PC-9 (cell line): ENCODE results near the gene PGK1. TPM values are rescaled to one million over a fixed set of nuclear protein-coding genes. Genes with fewer than 3 reads are reported as not detected.
"Not testable (repeated sequence)": the region's sequence is repeated elsewhere in the genome, so short reads cannot be mapped to it uniquely, and the experiment has no call there.

ENCODE experiments used
- BruUV-seq: library from RNA; stranded (reverse); fragments of 400-500 nt; replicated peaks from 2 replicates; lab custom pipeline; 2021; lab: Mats Ljungman, UMichigan
- CTCF ChIA-PET: fragments of 300-600 bp; sonication (Branson Sonifier 250); formaldehyde crosslinking; loops from one replicate; lab custom pipeline; 2022; ENCODE audit warnings: antibody characterized with exemption; lab: Charles Lee
- POLR2A ChIA-PET: fragments of 300-600 bp; sonication (Branson Sonifier 250); formaldehyde crosslinking; loops from one replicate; lab custom pipeline; 2022; ENCODE audit warnings: antibody characterized with exemption; ENCODE audit not compliant: unreplicated experiment; lab: Charles Lee
- DNase-seq, 2 experiments: peaks; one replicate each; pipeline versions ENCODE4 v3.0.0 to v3.0.0-alpha.2; 2015 to 2022; ENCODE audit warnings: mixed read lengths in 1 of 2
- H2AFZ ChIP-seq: fragments of 200-600 bp; sonication (generic); 2 replicates; pipeline ENCODE4 v1.8.1; 2017; ENCODE audit warnings: antibody characterized with exemption
- H3F3A ChIP-seq: fragments of 200-600 bp; sonication (generic); 2 replicates; pipeline ENCODE4 v1.8.1; 2017; ENCODE audit warnings: antibody characterized with exemption, mild to moderate bottlenecking, low read depth; ENCODE audit not compliant: insufficient read depth
- H3K27ac ChIP-seq: fragments of 200-600 bp; sonication (generic); 2 replicates; pipeline ENCODE4 v1.6.1; 2016; ENCODE audit warnings: mixed run types
- H3K27me3 ChIP-seq: fragments of 200-600 bp; sonication (generic); 2 replicates; pipeline ENCODE4 v1.6.1; 2016; ENCODE audit warnings: low read depth, mixed run types; ENCODE audit not compliant: insufficient read depth
- H3K36me3 ChIP-seq: fragments of 200-600 bp; sonication (generic); 2 replicates; pipeline ENCODE4 v1.6.1; 2016; ENCODE audit warnings: low read depth, mixed run types
- H3K4me1 ChIP-seq: fragments of 200-600 bp; sonication (generic); replicated peaks from 2 replicates; pipeline ENCODE4 v1.6.1; 2016; ENCODE audit warnings: mixed run types; ENCODE audit not compliant: insufficient read depth
- H3K4me2 ChIP-seq: fragments of 200-600 bp; sonication (generic); 2 replicates; pipeline ENCODE4 v1.6.1; 2017; ENCODE audit warnings: mixed run types
- H3K4me3 ChIP-seq: fragments of 200-600 bp; sonication (generic); 2 replicates; pipeline ENCODE4 v1.6.1; 2016; ENCODE audit warnings: mixed run types
- H3K79me2 ChIP-seq: fragments of 200-600 bp; sonication (generic); 2 replicates; pipeline ENCODE4 v1.6.1; 2017; ENCODE audit warnings: low read depth, mixed run types
- H3K9me2 ChIP-seq: fragments of 200-600 bp; sonication (generic); 2 replicates; pipeline ENCODE4 v1.8.1; 2017; ENCODE audit warnings: mild to moderate bottlenecking; ENCODE audit not compliant: insufficient read depth
- H3K9me3 ChIP-seq: fragments of 200-600 bp; sonication (generic); 2 replicates; pipeline ENCODE4 v1.8.1; 2016; ENCODE audit warnings: low read depth; ENCODE audit not compliant: insufficient read depth
- H4K20me1 ChIP-seq: fragments of 200-600 bp; sonication (generic); 2 replicates; pipeline ENCODE4 v1.8.1; 2017; ENCODE audit not compliant: insufficient read depth
- intact Hi-C: fragments of 100-400 bp; cut with micrococcal nuclease; formaldehyde crosslinking; loops from one replicate; pipeline ENCODE4 v1.10.0; 2022; ENCODE audit not compliant: unreplicated experiment
- total RNA-seq: library from RNA; stranded (reverse); gene quantifications from 2 replicates; pipeline ENCODE4 v1.2.3, GENCODE V29; 2021
- TF ChIP-seq, protein P1 (sequence below): fragments of 200-600 bp; sonication (generic); conservative IDR thresholded peaks from 2 replicates; pipeline ENCODE4 v1.6.1; 2017; ENCODE audit warnings: mixed run types, antibody characterized with exemption, mild to moderate bottlenecking, moderate library complexity

PGK1 gene
- total RNA-seq, 1 experiment from 2014 or later: 409 TPM

DNA sequence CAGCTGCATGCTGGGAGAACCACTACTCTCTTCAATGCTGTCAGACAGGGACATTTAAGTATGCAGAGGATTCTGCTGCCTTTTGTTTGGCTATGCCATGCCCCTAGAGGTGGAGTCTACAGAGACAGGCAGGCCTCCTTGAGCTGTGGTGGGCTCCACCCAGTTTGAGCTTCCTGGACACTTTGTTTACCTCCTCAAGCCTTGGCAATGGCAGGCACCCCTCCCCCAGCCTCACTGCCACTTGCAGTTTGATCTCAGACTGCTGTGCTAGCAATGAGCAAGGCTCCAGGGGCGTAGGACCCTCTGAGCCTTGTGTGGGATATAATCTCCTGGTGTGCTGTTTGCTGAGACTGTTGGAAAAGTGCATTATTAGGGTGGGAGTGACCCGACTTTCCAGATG lies 53.3 kb downstream of the PGK1 start:
- CTCF ChIA-PET, DNase-seq, H3K4me3 ChIP-seq, H3K27me3 ChIP-seq, H3K36me3 ChIP-seq, H3F3A ChIP-seq, H3K79me2 ChIP-seq, POLR2A ChIA-PET, H3K27ac ChIP-seq, H4K20me1 ChIP-seq, intact Hi-C loops, H3K4me1 ChIP-seq, BruUV-seq, H2AFZ ChIP-seq, H3K9me2 ChIP-seq, H3K9me3 ChIP-seq: not testable (repeated sequence)
- peak overlapping the region; percentile 54 for H3K4me2 ChIP-seq

DNA sequence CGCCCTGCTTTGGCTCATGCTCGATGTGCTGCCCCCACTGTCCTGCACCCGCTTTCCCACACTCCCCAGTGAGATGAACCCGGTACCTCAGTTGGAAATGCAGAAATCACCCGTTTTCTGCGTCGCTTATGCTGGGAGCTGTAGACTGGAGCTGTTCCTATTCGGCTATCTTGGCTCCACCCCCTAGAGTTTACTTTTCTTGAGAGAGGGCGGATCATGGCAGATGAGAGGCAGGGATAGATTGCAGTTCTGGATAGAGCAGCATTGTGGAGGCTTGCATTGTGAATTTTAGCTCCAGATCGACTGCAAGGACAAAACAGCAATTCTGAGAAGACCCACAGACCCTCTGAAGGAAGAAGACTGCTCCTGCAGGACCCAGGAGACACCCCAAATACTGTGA lies 53.8 kb downstream of the PGK1 start:
- H3K9me2 ChIP-seq, H3K4me1 ChIP-seq, BruUV-seq, H3K36me3 ChIP-seq, H3K79me2 ChIP-seq, POLR2A ChIA-PET, CTCF ChIA-PET, intact Hi-C loops, H2AFZ ChIP-seq, H3K9me3 ChIP-seq, H3K4me3 ChIP-seq, H4K20me1 ChIP-seq, H3F3A ChIP-seq, H3K27ac ChIP-seq, DNase-seq, H3K27me3 ChIP-seq: not testable (repeated sequence)
- peak overlapping the region; percentile 54 for H3K4me2 ChIP-seq

- BruUV-seq, CTCF ChIA-PET, POLR2A ChIA-PET: not testable (repeated sequence)
Observed at GRCh38 chrX:78160711-78161110, 56.7 kb downstream of the PGK1 start.

GRCh38 chrX:78163175-78163574 lies 59.1 kb downstream of the PGK1 start:
- POLR2A ChIA-PET, CTCF ChIA-PET: not testable (repeated sequence)

More at GRCh38 chrX:78160711-78161110, 56.7 kb downstream of the PGK1 start:
- H3K27ac ChIP-seq, H3K4me3 ChIP-seq, H3K4me2 ChIP-seq, H3K9me2 ChIP-seq, H4K20me1 ChIP-seq, DNase-seq, H3F3A ChIP-seq, H3K36me3 ChIP-seq, H2AFZ ChIP-seq, H3K79me2 ChIP-seq, intact Hi-C loops, H3K27me3 ChIP-seq, H3K4me1 ChIP-seq, H3K9me3 ChIP-seq: not testable (repeated sequence)

GRCh38 chrX:78165425-78165824 lies 61.4 kb downstream of the PGK1 start:
- H4K20me1 ChIP-seq: no peaks in the 10 kb centered on the region
- no peak overlapping the region for H2AFZ ChIP-seq
- no TSS peak for BruUV-seq
- H3K79me2 ChIP-seq: no peaks in the 10 kb centered on the region
- peaks cover under 1% of the 10 kb centered on the region; the same call in 1 of the 2 replicates for H3K27me3 ChIP-seq
- H3K4me3 ChIP-seq: no peak overlapping the region
- ChIA-PET CTCF (no interaction called here), POLR2A (no interaction called here)
- H3K4me1 ChIP-seq: no peaks in the 10 kb centered on the region
- H3K36me3 ChIP-seq: no peaks in the 10 kb centered on the region
- DNase-seq: no peak
- no peaks in the 10 kb centered on the region for H3K9me2 ChIP-seq
- TF ChIP-seq, protein P1, sequence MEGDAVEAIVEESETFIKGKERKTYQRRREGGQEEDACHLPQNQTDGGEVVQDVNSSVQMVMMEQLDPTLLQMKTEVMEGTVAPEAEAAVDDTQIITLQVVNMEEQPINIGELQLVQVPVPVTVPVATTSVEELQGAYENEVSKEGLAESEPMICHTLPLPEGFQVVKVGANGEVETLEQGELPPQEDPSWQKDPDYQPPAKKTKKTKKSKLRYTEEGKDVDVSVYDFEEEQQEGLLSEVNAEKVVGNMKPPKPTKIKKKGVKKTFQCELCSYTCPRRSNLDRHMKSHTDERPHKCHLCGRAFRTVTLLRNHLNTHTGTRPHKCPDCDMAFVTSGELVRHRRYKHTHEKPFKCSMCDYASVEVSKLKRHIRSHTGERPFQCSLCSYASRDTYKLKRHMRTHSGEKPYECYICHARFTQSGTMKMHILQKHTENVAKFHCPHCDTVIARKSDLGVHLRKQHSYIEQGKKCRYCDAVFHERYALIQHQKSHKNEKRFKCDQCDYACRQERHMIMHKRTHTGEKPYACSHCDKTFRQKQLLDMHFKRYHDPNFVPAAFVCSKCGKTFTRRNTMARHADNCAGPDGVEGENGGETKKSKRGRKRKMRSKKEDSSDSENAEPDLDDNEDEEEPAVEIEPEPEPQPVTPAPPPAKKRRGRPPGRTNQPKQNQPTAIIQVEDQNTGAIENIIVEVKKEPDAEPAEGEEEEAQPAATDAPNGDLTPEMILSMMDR: no peak
- no peaks in the 10 kb centered on the region for H3K9me3 ChIP-seq
- H3F3A ChIP-seq: no peaks in the 10 kb centered on the region
- H3K4me2 ChIP-seq: no peak overlapping the region
- intact Hi-C loops: no loop called here
- H3K27ac ChIP-seq: no peak overlapping the region

More at GRCh38 chrX:78163175-78163574, 59.1 kb downstream of the PGK1 start:
- BruUV-seq, H3K79me2 ChIP-seq, H3K4me1 ChIP-seq, H3K4me2 ChIP-seq, H3K9me2 ChIP-seq, H3K27me3 ChIP-seq, H3K4me3 ChIP-seq, H3K27ac ChIP-seq, intact Hi-C loops, H3K9me3 ChIP-seq, H3F3A ChIP-seq, DNase-seq, H4K20me1 ChIP-seq, H2AFZ ChIP-seq, H3K36me3 ChIP-seq: not testable (repeated sequence)
